Esophagus muscularis mucosa (tissue), 4 donors: ENCODE measurements around the gene ITPRID1. TPM values are rescaled to one million over a fixed set of nuclear protein-coding genes. Genes with fewer than 3 reads are reported as not detected.

Experiments used
- DNase-seq: peaks from one replicate; pipeline ENCODE4 v3.0.0-alpha.2; 2017; ENCODE audit errors: extremely low spot score
- H3K27ac ChIP-seq, 4 donors: fragments of 200-600 bp; sonication (generic); replicated peaks in 1 of 4; 1 replicate in 3 of 4; 2 replicates in 1 of 4; pipeline ENCODE4 v1.5.1; 2016 to 2019; ENCODE audit warnings: mild to moderate bottlenecking in 1 of 4
- H3K27me3 ChIP-seq, 4 donors: fragments of 200-600 bp; sonication (generic); one replicate each; pipeline versions ENCODE4 v1.5.1 to v1.6.0; 2016 to 2019
- H3K36me3 ChIP-seq, 4 donors: fragments of 200-600 bp; sonication (generic); one replicate each; pipeline ENCODE4 v1.5.1; 2016 to 2019
- H3K4me1 ChIP-seq, 4 donors: fragments of 200-600 bp; sonication (generic); one replicate each; pipeline ENCODE4 v1.5.1; 2016 to 2019
- H3K4me3 ChIP-seq, 4 donors: fragments of 200-600 bp; sonication (generic); 1 replicate in 2 of 4; 2 replicates in 2 of 4; pipeline ENCODE4 v1.5.1; 2016 to 2019; ENCODE audit warnings: mild to moderate bottlenecking in 4 of 4, moderate library complexity in 1 of 4
- H3K9me3 ChIP-seq, 4 donors: fragments of 200-600 bp; sonication (generic); 1 replicate in 3 of 4; 2 replicates in 1 of 4; pipeline ENCODE4 v1.5.1; 2016 to 2019
- EP300 ChIP-seq: sonication (generic); formaldehyde crosslinking; IDR thresholded peaks from one replicate; pipeline ENCODE4 v1.6.1; 2017; ENCODE audit warnings: antibody characterized with exemption
- POLR2A ChIP-seq: fragments of 450-650 bp; IDR thresholded peaks from one replicate; pipeline ENCODE4 v1.6.1; 2017; ENCODE audit warnings: antibody characterized with exemption, moderate library complexity, mild to moderate bottlenecking, low read depth
- POLR2AphosphoS5 ChIP-seq, 2 donors: sonication (generic); formaldehyde crosslinking; IDR thresholded peaks; one replicate each; pipeline ENCODE4 v1.6.1; 2017; ENCODE audit warnings: antibody characterized with exemption in 2 of 2
- WGBS: methylation state at CpG from one replicate; pipeline ENCODE4 v1.1.5; 2018; 5-methylcytosine and 5-hydroxymethylcytosine counted together
- intact Hi-C: fragments of 100-400 bp; cut with DNase I; formaldehyde crosslinking; loops from one replicate; pipeline ENCODE4 v1.15.1; 2023
- total RNA-seq, 4 donors: library from RNA; depleted of rRNA; stranded (reverse); fragments of >200 nt; gene quantifications; one replicate each; pipeline versions ENCODE4 v1.1.0 to v1.2.1, GENCODE V29; 2016
- TF ChIP-seq, protein P1 (sequence below), 3 experiments: fragments of 200-600 bp in 2 of 3; fragments of 450-650 bp in 1 of 3; sonication (generic) in 2 of 3; IDR thresholded peaks; one replicate each; pipeline ENCODE4 v1.5.1; 2017 to 2019; ENCODE audit warnings: antibody characterized with exemption in 3 of 3, mild to moderate bottlenecking in 2 of 3, moderate library complexity in 1 of 3

ITPRID1 gene
- total RNA-seq, 4 donors from 2014 or later: not detected

DNA sequence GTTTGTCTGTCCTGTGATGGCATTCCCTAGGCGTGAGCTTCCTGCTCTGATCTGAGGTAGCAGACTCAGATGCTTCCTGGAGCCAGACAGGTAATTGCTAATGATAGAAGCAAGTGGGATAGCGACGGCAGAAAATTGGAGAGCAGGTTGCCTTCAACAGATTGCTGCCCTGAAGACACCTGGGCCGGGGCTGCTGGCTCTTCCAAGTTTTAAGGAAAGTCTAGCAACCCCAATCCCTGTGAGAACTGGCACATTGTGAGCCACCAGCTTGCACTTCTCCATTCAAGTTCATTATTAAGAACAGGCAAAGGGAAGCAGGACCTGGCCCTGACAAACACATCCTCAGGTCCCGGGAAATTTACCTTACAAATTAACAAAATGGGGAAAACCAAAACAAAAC lies 50.8 kb downstream of the ITPRID1 start:
- H3K9me3 ChIP-seq: no peaks in the 10 kb centered on the region
- no peaks in the 10 kb centered on the region for H3K36me3 ChIP-seq
- H3K4me3 ChIP-seq: no peak overlapping the region
- intact Hi-C loops: no loop called here
- TF ChIP-seq, protein P1, sequence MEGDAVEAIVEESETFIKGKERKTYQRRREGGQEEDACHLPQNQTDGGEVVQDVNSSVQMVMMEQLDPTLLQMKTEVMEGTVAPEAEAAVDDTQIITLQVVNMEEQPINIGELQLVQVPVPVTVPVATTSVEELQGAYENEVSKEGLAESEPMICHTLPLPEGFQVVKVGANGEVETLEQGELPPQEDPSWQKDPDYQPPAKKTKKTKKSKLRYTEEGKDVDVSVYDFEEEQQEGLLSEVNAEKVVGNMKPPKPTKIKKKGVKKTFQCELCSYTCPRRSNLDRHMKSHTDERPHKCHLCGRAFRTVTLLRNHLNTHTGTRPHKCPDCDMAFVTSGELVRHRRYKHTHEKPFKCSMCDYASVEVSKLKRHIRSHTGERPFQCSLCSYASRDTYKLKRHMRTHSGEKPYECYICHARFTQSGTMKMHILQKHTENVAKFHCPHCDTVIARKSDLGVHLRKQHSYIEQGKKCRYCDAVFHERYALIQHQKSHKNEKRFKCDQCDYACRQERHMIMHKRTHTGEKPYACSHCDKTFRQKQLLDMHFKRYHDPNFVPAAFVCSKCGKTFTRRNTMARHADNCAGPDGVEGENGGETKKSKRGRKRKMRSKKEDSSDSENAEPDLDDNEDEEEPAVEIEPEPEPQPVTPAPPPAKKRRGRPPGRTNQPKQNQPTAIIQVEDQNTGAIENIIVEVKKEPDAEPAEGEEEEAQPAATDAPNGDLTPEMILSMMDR (IDR thresholded peaks at IDR 0.05): no peak
- no peak for TF ChIP-seq POLR2AphosphoS5 (IDR thresholded peaks at IDR 0.05)
- no peak for TF ChIP-seq EP300
- no peak overlapping the region for H3K27ac ChIP-seq
- 74% methylated on average over 5 of the region's 5 CpGs for WGBS
- no peaks in the 10 kb centered on the region for H3K4me1 ChIP-seq
- no peaks in the 10 kb centered on the region for H3K27me3 ChIP-seq
- no peak for DNase-seq

DNA sequence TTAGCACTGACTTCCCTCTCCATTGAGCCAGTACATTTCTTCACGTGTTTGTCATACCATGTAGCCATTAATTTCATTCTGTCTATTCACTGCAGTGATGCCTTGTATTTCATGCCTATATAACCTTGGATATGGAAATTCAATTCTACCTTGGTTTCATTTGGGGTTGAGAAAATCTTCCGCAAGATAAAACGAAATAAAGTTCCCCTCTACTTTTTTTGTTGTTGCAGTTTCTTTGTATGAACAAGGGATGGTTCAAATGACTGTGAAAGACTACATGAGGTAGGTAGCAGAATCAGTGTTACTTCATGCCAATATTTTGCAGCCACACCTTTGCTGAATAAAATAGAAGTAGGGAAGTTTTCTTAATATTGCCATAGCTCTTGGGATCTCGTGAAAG lies 55.6 kb downstream of the ITPRID1 start:
- Histone ChIP-seq H3K27ac (no peak overlapping the region), H3K36me3 (no peaks in the 10 kb centered on the region), H3K4me3 (no peak overlapping the region), H3K4me1 (no peaks in the 10 kb centered on the region), H3K9me3 (no peaks in the 10 kb centered on the region), H3K27me3 (no peaks in the 10 kb centered on the region)
- intact Hi-C loops: no loop called here
- TF ChIP-seq, protein P1 (IDR thresholded peaks at IDR 0.05): no peak
- TF ChIP-seq POLR2AphosphoS5 (IDR thresholded peaks at IDR 0.05) (no peak), EP300 (no peak), POLR2A (no peak)
- 79% methylated on average over 4 of the region's 4 CpGs for WGBS
- DNase-seq: no peak

DNA sequence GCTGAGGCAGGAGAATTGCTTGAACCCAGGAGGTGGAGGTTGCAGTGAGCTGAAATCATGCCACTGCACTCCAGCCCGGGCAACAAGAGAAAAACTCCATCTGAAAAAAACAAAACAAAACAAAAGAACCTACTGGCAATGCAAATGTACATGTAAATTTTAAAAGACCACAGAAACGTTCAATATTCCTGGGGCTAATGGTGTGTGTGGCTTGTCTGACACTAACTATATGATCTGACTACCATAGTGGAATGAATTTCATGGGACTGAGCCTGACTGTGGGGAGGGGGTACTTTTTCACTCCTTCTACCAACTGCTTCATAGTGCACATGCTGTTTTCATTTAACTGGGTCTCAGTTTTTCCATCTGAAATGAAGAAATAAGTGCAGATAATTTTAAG lies 69.6 kb downstream of the ITPRID1 start:
- no peaks in the 10 kb centered on the region for H3K36me3 ChIP-seq
- no peak overlapping the region for H3K4me3 ChIP-seq
- 10% methylated on average over 2 of the region's 2 CpGs for WGBS
- H3K4me1 ChIP-seq: no peaks in the 10 kb centered on the region
- no peaks in the 10 kb centered on the region for H3K9me3 ChIP-seq
- intact Hi-C loops: no loop called here
- DNase-seq: no peak
- no peak overlapping the region for H3K27ac ChIP-seq
- TF ChIP-seq, protein P1 (IDR thresholded peaks at IDR 0.05): no peak
- TF ChIP-seq POLR2A (no peak), POLR2AphosphoS5 (IDR thresholded peaks at IDR 0.05) (no peak), EP300 (no peak)
- no peaks in the 10 kb centered on the region for H3K27me3 ChIP-seq

DNA sequence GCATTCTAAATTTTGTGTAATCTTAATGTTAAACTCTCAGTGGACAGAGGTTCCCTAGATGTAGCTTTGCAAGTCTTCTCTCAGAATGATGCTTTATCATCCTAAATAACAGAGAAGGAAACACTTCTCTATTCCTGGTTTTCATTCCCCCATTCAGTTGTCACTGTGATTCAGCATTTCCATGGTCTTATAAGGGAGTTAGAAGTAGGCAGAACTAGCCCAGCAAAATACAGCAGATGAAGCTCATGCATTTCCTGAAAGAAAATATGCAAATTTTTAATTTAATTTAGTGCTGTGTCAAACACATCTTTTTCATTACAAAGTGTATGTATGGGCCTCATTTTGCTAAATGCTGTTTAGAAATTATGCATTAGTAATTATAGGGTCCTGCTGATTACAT lies 70.1 kb downstream of the ITPRID1 start:
- intact Hi-C loops: no loop called here
- Histone ChIP-seq H3K4me1 (no peaks in the 10 kb centered on the region), H3K4me3 (no peak overlapping the region), H3K27ac (no peak overlapping the region), H3K36me3 (no peaks in the 10 kb centered on the region), H3K9me3 (no peaks in the 10 kb centered on the region), H3K27me3 (no peaks in the 10 kb centered on the region)
- no peak for DNase-seq
- TF ChIP-seq POLR2AphosphoS5 (IDR thresholded peaks at IDR 0.05) (no peak), EP300 (no peak), POLR2A (no peak)
- TF ChIP-seq, protein P1 (IDR thresholded peaks at IDR 0.05): no peak

DNA sequence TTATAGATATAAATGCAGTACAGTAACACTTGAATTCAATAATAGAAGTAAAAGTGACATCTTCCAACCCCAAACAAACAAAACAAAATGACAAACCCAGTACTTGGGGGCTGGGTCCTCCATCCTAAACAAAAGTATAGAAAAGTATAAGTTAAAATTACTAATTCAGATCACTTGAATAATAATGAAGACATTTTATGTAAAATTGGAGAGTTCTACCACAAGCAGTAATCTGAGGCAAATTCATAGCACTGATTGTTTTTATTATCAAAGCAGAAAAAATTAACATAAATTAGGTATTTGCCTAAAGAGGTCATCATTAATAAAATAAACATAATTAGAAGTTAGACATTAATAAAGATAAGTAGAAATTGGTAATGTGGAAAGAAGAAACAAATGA lies 81.5 kb downstream of the ITPRID1 start:
- H3K27ac ChIP-seq: no peak overlapping the region
- H3K4me3 ChIP-seq: no peak overlapping the region
- TF ChIP-seq POLR2A: no peak
- no peak for TF ChIP-seq POLR2AphosphoS5 (IDR thresholded peaks at IDR 0.05)
- no peak for TF ChIP-seq EP300
- TF ChIP-seq, protein P1 (IDR thresholded peaks at IDR 0.05): no peak
- intact Hi-C loops: no loop called here
- no peaks in the 10 kb centered on the region for H3K36me3 ChIP-seq
- DNase-seq: no peak
- H3K9me3 ChIP-seq: peaks cover 0 to 16% (median 5%) of the 10 kb centered on the region in 4 donors
- H3K27me3 ChIP-seq: no peaks in the 10 kb centered on the region
- no peaks in the 10 kb centered on the region for H3K4me1 ChIP-seq
